ENCODE results near the gene ABAT.

DNA sequence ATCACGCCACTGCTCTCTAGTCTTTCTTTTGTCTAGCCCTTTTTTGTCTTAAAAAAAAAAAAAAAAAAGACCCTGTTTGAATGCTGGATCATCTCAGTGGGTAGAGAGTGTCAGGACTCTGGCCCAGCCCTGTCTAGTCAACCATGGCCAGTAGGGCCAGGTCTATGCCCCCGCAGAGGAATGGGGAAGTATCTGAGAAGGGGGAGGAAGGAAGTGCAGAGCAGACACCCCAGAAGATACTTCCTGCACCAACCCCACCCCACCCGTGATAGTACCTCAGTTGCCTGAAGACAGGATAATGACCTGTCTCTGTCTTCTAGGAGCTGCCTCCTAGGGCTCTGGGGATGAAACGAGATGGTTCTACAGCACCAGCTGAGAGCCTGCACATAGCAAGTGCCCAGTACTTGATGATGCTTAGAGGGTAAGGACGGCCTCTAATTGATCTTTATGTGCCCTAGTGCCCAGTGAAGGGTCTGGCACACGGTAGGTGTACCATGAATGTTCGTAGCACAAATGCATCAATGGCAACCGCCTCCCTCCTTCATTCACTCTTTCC lies 55.4 kb downstream of the ABAT start:
- TF ChIP-seq CEBPB (IDR thresholded peaks at IDR 0.05; ENCODE audit: borderline replicate concordance in 1 of 2, low read depth in 2 of 2, low read length in 2 of 2) (no peak), CTCF (IDR thresholded peaks at IDR 0.05 in 2 of 3, conservative IDR thresholded peaks at IDR 0.05 in 1 of 3; ENCODE audit: control insufficient read depth in 2 of 3, extremely low read depth in 1 of 3, insufficient read depth in 1 of 3, low read depth in 3 of 3, low read length in 3 of 3) (no peak), EGR1 (IDR thresholded peaks at IDR 0.05; ENCODE audit: borderline replicate concordance in 1 of 2, low read depth in 2 of 2, low read length in 2 of 2) (no peak), JUND (IDR thresholded peaks at IDR 0.05; ENCODE audit: low read depth, low read length) (no peak), IRF3 (IDR thresholded peaks at IDR 0.05) (no peak), POU2F2 (IDR thresholded peaks at IDR 0.05; ENCODE audit: borderline replicate concordance, low read depth, low read length) (no peak), ESRRA (IDR thresholded peaks at IDR 0.05; ENCODE audit: low read length) (no peak)

All from GM12878 (cell line).